Measurements from ENCODE around the gene WDR91. TPM values are rescaled to one million over a fixed set of nuclear protein-coding genes. Genes with fewer than 3 reads are reported as not detected.

Gene WDR91
- polyA plus RNA-seq, 1 experiment, result 6.3 TPM

- DNase-seq (ENCODE audit: low read depth, low spot score), result no peak
- no peaks in the 10 kb centered on the region; the same call in 1 of the 2 replicates for H3K9me3 ChIP-seq (ENCODE audit: control insufficient read depth, insufficient read depth, low read length)
- H3K27me3 ChIP-seq (ENCODE audit: control insufficient read depth, insufficient read depth, low read length), result no peaks in the 10 kb centered on the region
- TF ChIP-seq CTCF (IDR thresholded peaks at IDR 0.05; ENCODE audit: low read depth, low read length), result no peak
- H3K4me3 ChIP-seq (ENCODE audit: low read depth, low read length), result no peak overlapping the region
- no peak overlapping the region for H3K27ac ChIP-seq (ENCODE audit: low read depth, low read length)
- ChIA-PET CTCF (no interaction called here), POLR2A (no interaction called here)
Measured at GRCh38 chr7:135167365-135167917, 43.9 kb downstream of the WDR91 start.

- Histone ChIP-seq H3K27ac (ENCODE audit: low read depth, low read length) (no peak overlapping the region), H3K27me3 (ENCODE audit: control insufficient read depth, insufficient read depth, low read length) (no peaks in the 10 kb centered on the region), H3K4me3 (ENCODE audit: low read depth, low read length) (no peak overlapping the region), H3K9me3 (ENCODE audit: control insufficient read depth, insufficient read depth, low read length) (peaks cover 3% of the 10 kb centered on the region; the same call in 1 of the 2 replicates)
- CTCF ChIA-PET, result interaction anchor here (0.7 kb wide), 1 partner anchor 480 kb away, joined by 3 read pairs; no protein-coding TSS in a partner anchor
- POLR2A ChIA-PET, result no interaction called here
- no peak for DNase-seq (ENCODE audit: low read depth, low spot score)
- no peak for TF ChIP-seq CTCF (IDR thresholded peaks at IDR 0.05; ENCODE audit: low read depth, low read length)
Measured at GRCh38 chr7:135166338-135166990, 44.9 kb downstream of the WDR91 start.

GRCh38 chr7:135165862-135166261 lies 45.5 kb downstream of the WDR91 start:
- TF ChIP-seq CTCF (IDR thresholded peaks at IDR 0.05; ENCODE audit: low read depth, low read length), result no peak
- H3K27ac ChIP-seq (ENCODE audit: low read depth, low read length), result no peak overlapping the region
- no peak for DNase-seq (ENCODE audit: low read depth, low spot score)
- ChIA-PET CTCF (no interaction called here), POLR2A (no interaction called here)
- no peaks in the 10 kb centered on the region for H3K27me3 ChIP-seq (ENCODE audit: control insufficient read depth, insufficient read depth, low read length)
- peaks cover 3% of the 10 kb centered on the region; the same call in 1 of the 2 replicates for H3K9me3 ChIP-seq (ENCODE audit: control insufficient read depth, insufficient read depth, low read length)
- H3K4me3 ChIP-seq (ENCODE audit: low read depth, low read length), result no peak overlapping the region

GRCh38 chr7:135164357-135165061 lies 46.8 kb downstream of the WDR91 start:
- ChIA-PET CTCF (interaction anchor here (0.9 kb wide), 1 partner anchor 110 kb away, joined by 3 read pairs; no protein-coding TSS in a partner anchor), POLR2A (interaction anchor here (0.6 kb wide), 1 partner anchor 236 kb away, joined by 5 read pairs; no protein-coding TSS in a partner anchor)
- Histone ChIP-seq H3K27ac (ENCODE audit: low read depth, low read length) (no peak overlapping the region), H3K4me3 (ENCODE audit: low read depth, low read length) (no peak overlapping the region), H3K9me3 (ENCODE audit: control insufficient read depth, insufficient read depth, low read length) (peaks cover 3% of the 10 kb centered on the region; the same call in 1 of the 2 replicates), H3K27me3 (ENCODE audit: control insufficient read depth, insufficient read depth, low read length) (no peaks in the 10 kb centered on the region)
- no peak for TF ChIP-seq CTCF (IDR thresholded peaks at IDR 0.05; ENCODE audit: low read depth, low read length)
- no peak for DNase-seq (ENCODE audit: low read depth, low spot score)
